ENCODE data around the gene LEO1. TPM values are rescaled to one million over a fixed set of nuclear protein-coding genes. Genes with fewer than 3 reads are reported as not detected.

Gene LEO1
- total and polyA plus RNA-seq, 10 of the 15 experiments (the other 5 are each of a cell fraction or from before 2014, with no cell fraction given), result 13.6 to 50.6 (median 32.4) TPM

- no peaks in the 10 kb centered on the region for H3K79me2 ChIP-seq (ENCODE audit: control insufficient read depth, insufficient read depth, low read length)
- H3K9me3 ChIP-seq (replicated peaks; ENCODE audit: control insufficient read depth, insufficient read depth, low read length), result no peaks in the 10 kb centered on the region
- H3K4me1 ChIP-seq (ENCODE audit: control insufficient read depth, insufficient read depth, low read length), result no peaks in the 10 kb centered on the region
- no peak for DNase-seq (ENCODE audit: low read depth, low spot score)
- in situ Hi-C loops (cut with MboI), result no loop called here
- no peak overlapping the region for H3K9ac ChIP-seq (ENCODE audit: control insufficient read depth, insufficient read depth, low read length)
- no peak overlapping the region for H3K27ac ChIP-seq (ENCODE audit: control insufficient read depth, insufficient read depth)
- no peak for FAIRE-seq
- no peak overlapping the region for H3K4me2 ChIP-seq (ENCODE audit: control insufficient read depth, insufficient read depth)
- ATAC-seq, result no peak
- CTCF ChIA-PET, result interaction anchor here (1.0 to 1.1 kb wide), 3 partner anchors 13 to 215 kb away, joined by 3 to 4 read pairs (median 4); no protein-coding TSS in a partner anchor
- BruUV-seq (replicated peaks), result no TSS peak
- no peaks in the 10 kb centered on the region for H4K20me1 ChIP-seq (ENCODE audit: control insufficient read depth, insufficient read depth)
- POLR2A ChIA-PET, result interaction anchor here (0.6 kb wide), 1 partner anchor 28 kb away, joined by 4 read pairs; no protein-coding TSS in a partner anchor
- intact Hi-C loops (cut with micrococcal nuclease; ENCODE audit: unreplicated experiment), result no loop called here
- SMC1A ChIA-PET (ENCODE audit: uncharacterized antibody, unreplicated experiment), result interaction anchor here (0.6 to 1.8 kb wide), 5 partner anchors 11 to 142 kb away, joined by 3 to 5 read pairs (median 3); no protein-coding TSS in a partner anchor
- no peaks in the 10 kb centered on the region for H3K36me3 ChIP-seq (ENCODE audit: control insufficient read depth in 2 of 2, insufficient read depth in 2 of 2, low read length in 1 of 2)
- H3K4me3 ChIP-seq, result no peak overlapping the region
- H3K27me3 ChIP-seq (replicated peaks in 1 of 2; ENCODE audit: control insufficient read depth in 2 of 2, insufficient read depth in 2 of 2, low read length in 1 of 2), result no peaks in the 10 kb centered on the region
- H2AFZ ChIP-seq (ENCODE audit: control insufficient read depth, low read depth, low read length), result no peak overlapping the region
- TF ChIP-seq RELB (IDR thresholded peaks at IDR 0.05; ENCODE audit: low read depth) (no peak), NBN (IDR thresholded peaks at IDR 0.05) (no peak), CHD1 (IDR thresholded peaks at IDR 0.05; ENCODE audit: low read depth, low read length) (no peak), CEBPB (IDR thresholded peaks at IDR 0.05; ENCODE audit: borderline replicate concordance in 1 of 2, low read depth in 2 of 2, low read length in 2 of 2) (no peak)
- WGBS (ENCODE audit: insufficient coverage, insufficient replicate concordance, low lambda C conversion rate, missing lambda C conversion rate), result 96% methylated on average over 1 of the region's 1 CpG
- RAD21 ChIA-PET (ENCODE audit: unreplicated experiment), result interaction anchor here (1.2 kb wide), 1 partner anchor 13 kb away, joined by 4 read pairs; no protein-coding TSS in a partner anchor
These were observed 21.4 kb upstream of the LEO1 start for GRCh38 chr15:51992953-51993352.

- Histone ChIP-seq H3K36me3 (ENCODE audit: control insufficient read depth in 2 of 2, insufficient read depth in 2 of 2, low read length in 1 of 2) (no peaks in the 10 kb centered on the region), H3K9ac (ENCODE audit: control insufficient read depth, insufficient read depth, low read length) (no peak overlapping the region), H4K20me1 (ENCODE audit: control insufficient read depth, insufficient read depth) (no peaks in the 10 kb centered on the region), H3K4me3 (no peak overlapping the region), H3K4me1 (ENCODE audit: control insufficient read depth, insufficient read depth, low read length) (no peaks in the 10 kb centered on the region), H2AFZ (ENCODE audit: control insufficient read depth, low read depth, low read length) (no peak overlapping the region), H3K27ac (ENCODE audit: control insufficient read depth, insufficient read depth) (no peak overlapping the region), H3K4me2 (ENCODE audit: control insufficient read depth, insufficient read depth) (no peak overlapping the region), H3K9me3 (replicated peaks; ENCODE audit: control insufficient read depth, insufficient read depth, low read length) (no peaks in the 10 kb centered on the region), H3K27me3 (replicated peaks in 1 of 2; ENCODE audit: control insufficient read depth in 2 of 2, insufficient read depth in 2 of 2, low read length in 1 of 2) (no peaks in the 10 kb centered on the region), H3K79me2 (ENCODE audit: control insufficient read depth, insufficient read depth, low read length) (no peaks in the 10 kb centered on the region)
- DNase-seq (ENCODE audit: low read depth, low spot score) (no peak), ATAC-seq (no peak), FAIRE-seq (no peak)
- ChIA-PET CTCF (no interaction called here), POLR2A (no interaction called here), RAD21 (ENCODE audit: unreplicated experiment) (no interaction called here), SMC1A (ENCODE audit: uncharacterized antibody, unreplicated experiment) (no interaction called here)
- no TSS peak for BruUV-seq (replicated peaks)
- in situ Hi-C loops (cut with MboI) (no loop called here), intact Hi-C loops (cut with micrococcal nuclease; ENCODE audit: unreplicated experiment) (no loop called here)
- WGBS (ENCODE audit: insufficient coverage, insufficient replicate concordance, low lambda C conversion rate, missing lambda C conversion rate), result 91% methylated on average over 4 of the region's 4 CpGs
- no peak for TF ChIP-seq ESRRA (IDR thresholded peaks at IDR 0.05; ENCODE audit: low read length)
- TF ChIP-seq KAT2A (conservative IDR thresholded peaks at IDR 0.05; ENCODE audit: control insufficient read depth, low read depth, low read length), result no peak
- no peak for TF ChIP-seq CHD2 (IDR thresholded peaks at IDR 0.05; ENCODE audit: borderline replicate concordance, low read depth, low read length)
- TF ChIP-seq RBBP5 (conservative IDR thresholded peaks at IDR 0.05), result no peak
- no peak for TF ChIP-seq PBX3 (IDR thresholded peaks at IDR 0.05; ENCODE audit: insufficient replicate concordance, low read depth, low read length)
- TF ChIP-seq PML (IDR thresholded peaks at IDR 0.05; ENCODE audit: low read length), result no peak
- TF ChIP-seq RELB (IDR thresholded peaks at IDR 0.05; ENCODE audit: low read depth), result no peak
- TF ChIP-seq CBFB (IDR thresholded peaks at IDR 0.05; ENCODE audit: low read depth), result no peak
These were observed 19.6 kb upstream of the LEO1 start for GRCh38 chr15:51991141-51991540.
